ENCODE measurements around the gene SUDS3. TPM values are rescaled to one million over a fixed set of nuclear protein-coding genes. Genes with fewer than 3 reads are reported as not detected.

The SUDS3 gene, protein sequence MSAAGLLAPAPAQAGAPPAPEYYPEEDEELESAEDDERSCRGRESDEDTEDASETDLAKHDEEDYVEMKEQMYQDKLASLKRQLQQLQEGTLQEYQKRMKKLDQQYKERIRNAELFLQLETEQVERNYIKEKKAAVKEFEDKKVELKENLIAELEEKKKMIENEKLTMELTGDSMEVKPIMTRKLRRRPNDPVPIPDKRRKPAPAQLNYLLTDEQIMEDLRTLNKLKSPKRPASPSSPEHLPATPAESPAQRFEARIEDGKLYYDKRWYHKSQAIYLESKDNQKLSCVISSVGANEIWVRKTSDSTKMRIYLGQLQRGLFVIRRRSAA
- polyA plus RNA-seq (23.5 to 32.4 TPM (median 27.1 TPM) in 3 replicates), polyA minus RNA-seq (23.0 to 39.6 TPM (median 24.6 TPM) in 3 replicates)
- 32.0 TPM for polyA plus RNA-seq (2011; ENCODE audit: low read depth)
- polyA plus RNA-seq (2011; cell fraction: cytosol; rRNA removed): 19.7 and 27.9 TPM in 2 replicates
- 29.8 and 32.0 TPM in 2 replicates for polyA plus RNA-seq (2011; cell fraction: nucleus; rRNA removed)
- polyA plus RNA-seq (2012; ENCODE audit: low replicate concordance): 15.3 and 19.1 TPM in 2 replicates
- 23.2 TPM for polyA minus RNA-seq (2011; cell fraction: cytosol; rRNA and poly(A)+ RNA removed)
- 16.6 and 33.3 TPM in 2 replicates for polyA minus RNA-seq (2011; cell fraction: nucleus; rRNA and poly(A)+ RNA removed)

DNA sequence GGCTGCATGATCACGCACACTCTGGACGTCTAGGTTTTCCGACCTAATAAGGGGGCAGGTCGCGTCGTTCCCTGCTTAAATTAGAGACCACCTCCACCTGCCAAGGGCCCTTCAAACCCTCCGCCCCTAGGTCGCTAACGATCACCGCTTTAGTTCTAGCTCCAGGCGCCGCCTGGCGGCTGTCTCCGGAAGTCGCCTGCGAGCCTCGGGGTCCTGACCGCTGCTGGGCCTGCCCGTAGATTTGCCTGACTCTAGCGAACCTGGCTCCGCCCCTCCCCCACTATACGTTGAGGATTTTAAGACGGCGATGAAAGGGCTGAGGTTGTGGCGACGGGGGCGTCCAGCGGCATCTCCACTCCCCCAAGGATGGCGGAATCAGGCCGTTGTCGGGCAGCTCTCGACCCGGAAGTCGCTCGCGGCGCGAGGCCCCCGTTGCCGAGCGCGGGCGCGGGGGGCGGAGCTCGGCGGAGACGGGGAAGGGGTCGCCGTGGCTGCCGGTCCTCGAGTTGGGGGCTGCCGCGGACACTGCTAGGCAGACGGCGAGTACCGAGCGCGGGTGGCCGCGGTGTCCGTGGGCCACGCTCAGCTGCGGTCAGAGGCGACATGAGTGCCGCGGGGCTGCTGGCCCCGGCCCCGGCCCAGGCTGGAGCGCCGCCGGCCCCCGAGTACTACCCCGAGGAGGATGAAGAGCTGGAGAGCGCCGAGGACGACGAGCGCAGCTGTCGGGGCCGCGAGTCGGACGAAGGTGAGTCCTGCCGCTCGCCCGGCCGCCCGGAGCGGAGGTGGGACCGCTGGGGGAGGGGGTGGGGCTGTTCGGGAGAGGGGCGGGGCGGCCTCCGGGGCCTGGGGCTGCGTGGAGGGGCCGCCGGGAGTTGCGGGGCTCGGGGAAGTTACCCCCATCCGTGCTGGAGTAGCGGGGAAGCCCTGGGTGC, at the start of gene SUDS3:
TSS of gene SUDS3 (plus strand) at position 467 of the 932 bp plus-strand sequence. CDS start at position 604, 137 bp downstream.
- dilution Hi-C loops (cut with MboI; ENCODE audit: extremely low pct_ligation_motif_present, low sequenced_read_pairs): no loop called here
- no peak for FAIRE-seq
- no peaks in the 10 kb centered on the region for H3K9me1 ChIP-seq (ENCODE audit: control insufficient read depth, extremely low read depth, insufficient read depth, low read length)

DNA sequence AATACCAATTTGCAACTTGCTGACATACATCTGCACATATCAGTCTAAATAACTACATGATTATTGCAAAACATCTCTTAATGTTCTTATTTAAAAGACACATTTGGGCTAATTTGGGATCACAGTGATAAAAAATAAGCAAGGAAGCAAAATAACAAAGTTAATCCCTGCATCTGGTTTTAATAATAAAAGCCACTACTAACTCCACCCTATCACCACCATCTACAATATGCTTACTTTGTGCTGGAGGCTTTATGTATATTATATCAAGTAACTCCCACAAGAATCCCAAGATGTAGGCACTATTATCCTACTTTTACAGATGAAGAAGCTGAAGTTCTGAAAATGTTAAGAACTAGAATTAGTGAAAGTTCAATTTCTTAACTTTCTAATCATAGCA, 49.4 kb upstream of the SUDS3 start:
- no peak for FAIRE-seq
- no peak overlapping the region for H3K4me3 ChIP-seq (ENCODE audit: control insufficient read depth in 2 of 3, extremely low read depth in 1 of 3, insufficient read depth in 2 of 3, low read depth in 1 of 3, low read length in 3 of 3)
- no peak for DNase-seq (ENCODE audit: low read depth, low spot score)
- peaks cover 7% of the 10 kb centered on the region for H3K4me1 ChIP-seq (ENCODE audit: control insufficient read depth, extremely low read depth, insufficient read depth, low read length)
- H3K79me2 ChIP-seq (ENCODE audit: control insufficient read depth, insufficient read depth, low read length): peaks cover 15% of the 10 kb centered on the region
- no peaks in the 10 kb centered on the region for H3K9me3 ChIP-seq (ENCODE audit: control insufficient read depth, low read depth, low read length)
- no peaks in the 10 kb centered on the region for H3K9me1 ChIP-seq (ENCODE audit: control insufficient read depth, extremely low read depth, insufficient read depth, low read length)
- no peak overlapping the region for H3K9ac ChIP-seq (ENCODE audit: control insufficient read depth, extremely low read depth, insufficient read depth, low read length)
- no peaks in the 10 kb centered on the region for H4K20me1 ChIP-seq (ENCODE audit: control insufficient read depth, extremely low read depth, insufficient read depth, low read length)
- no peak for TF ChIP-seq EZH2 (IDR thresholded peaks at IDR 0.05; ENCODE audit: low read length)
- TF ChIP-seq, protein P1, sequence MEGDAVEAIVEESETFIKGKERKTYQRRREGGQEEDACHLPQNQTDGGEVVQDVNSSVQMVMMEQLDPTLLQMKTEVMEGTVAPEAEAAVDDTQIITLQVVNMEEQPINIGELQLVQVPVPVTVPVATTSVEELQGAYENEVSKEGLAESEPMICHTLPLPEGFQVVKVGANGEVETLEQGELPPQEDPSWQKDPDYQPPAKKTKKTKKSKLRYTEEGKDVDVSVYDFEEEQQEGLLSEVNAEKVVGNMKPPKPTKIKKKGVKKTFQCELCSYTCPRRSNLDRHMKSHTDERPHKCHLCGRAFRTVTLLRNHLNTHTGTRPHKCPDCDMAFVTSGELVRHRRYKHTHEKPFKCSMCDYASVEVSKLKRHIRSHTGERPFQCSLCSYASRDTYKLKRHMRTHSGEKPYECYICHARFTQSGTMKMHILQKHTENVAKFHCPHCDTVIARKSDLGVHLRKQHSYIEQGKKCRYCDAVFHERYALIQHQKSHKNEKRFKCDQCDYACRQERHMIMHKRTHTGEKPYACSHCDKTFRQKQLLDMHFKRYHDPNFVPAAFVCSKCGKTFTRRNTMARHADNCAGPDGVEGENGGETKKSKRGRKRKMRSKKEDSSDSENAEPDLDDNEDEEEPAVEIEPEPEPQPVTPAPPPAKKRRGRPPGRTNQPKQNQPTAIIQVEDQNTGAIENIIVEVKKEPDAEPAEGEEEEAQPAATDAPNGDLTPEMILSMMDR (optimal IDR thresholded peaks at IDR 0.05 in 1 of 3, IDR thresholded peaks at IDR 0.05 in 1 of 3, conservative IDR thresholded peaks at IDR 0.05 in 1 of 3; ENCODE audit: extremely low read depth in 1 of 3, insufficient read depth in 2 of 3, low read length in 3 of 3): no peak
- dilution Hi-C loops (cut with MboI; ENCODE audit: extremely low pct_ligation_motif_present, low sequenced_read_pairs): no loop called here
- H3K27me3 ChIP-seq (ENCODE audit: control insufficient read depth, extremely low read depth, insufficient read depth, low read length): no peaks in the 10 kb centered on the region
- H2AFZ ChIP-seq (ENCODE audit: control insufficient read depth, low read length): no peak overlapping the region
- H3K36me3 ChIP-seq (ENCODE audit: control insufficient read depth in 2 of 2, extremely low read depth in 1 of 2, insufficient read depth in 2 of 2, low read length in 2 of 2): no peaks in the 10 kb centered on the region
- H3K4me2 ChIP-seq (ENCODE audit: control insufficient read depth, extremely low read depth, insufficient read depth, low read depth, low read length): no peak overlapping the region
- H3K27ac ChIP-seq (ENCODE audit: control insufficient read depth, insufficient read depth, low read length): no peak overlapping the region

More for the DNA sequence above, at the start of gene SUDS3:
- H4K20me1 ChIP-seq (ENCODE audit: control insufficient read depth, extremely low read depth, insufficient read depth, low read length): peaks cover 3% of the 10 kb centered on the region
- peak within 1 kb of the TSS; percentile 95 for H2AFZ ChIP-seq (ENCODE audit: control insufficient read depth, low read length)
- no peaks in the 10 kb centered on the region for H3K27me3 ChIP-seq (ENCODE audit: control insufficient read depth, extremely low read depth, insufficient read depth, low read length)
- H3K4me2 ChIP-seq (ENCODE audit: control insufficient read depth, extremely low read depth, insufficient read depth, low read depth, low read length): peak within 1 kb of the TSS; percentile 98
- no peaks in the 10 kb centered on the region for H3K9me3 ChIP-seq (ENCODE audit: control insufficient read depth, low read depth, low read length)
- no peak for DNase-seq (ENCODE audit: low read depth, low spot score)
- H3K4me1 ChIP-seq (ENCODE audit: control insufficient read depth, extremely low read depth, insufficient read depth, low read length): peaks cover 27% of the 10 kb centered on the region
- peaks cover 48% of the 10 kb centered on the region for H3K79me2 ChIP-seq (ENCODE audit: control insufficient read depth, insufficient read depth, low read length)
- peaks cover 0 to 6% of the 10 kb centered on the region in 2 experiments for H3K36me3 ChIP-seq (ENCODE audit: control insufficient read depth in 2 of 2, extremely low read depth in 1 of 2, insufficient read depth in 2 of 2, low read length in 2 of 2)
- peak within 1 kb of the TSS; percentile 95 for H3K27ac ChIP-seq (ENCODE audit: control insufficient read depth, insufficient read depth, low read length)
- no peak for TF ChIP-seq EZH2 (IDR thresholded peaks at IDR 0.05; ENCODE audit: low read length)
- TF ChIP-seq, protein P1 (optimal IDR thresholded peaks at IDR 0.05 in 1 of 3, IDR thresholded peaks at IDR 0.05 in 1 of 3, conservative IDR thresholded peaks at IDR 0.05 in 1 of 3; ENCODE audit: extremely low read depth in 1 of 3, insufficient read depth in 2 of 3, low read length in 3 of 3): peak; percentile 89 to 96 (median 94)
- peak within 1 kb of the TSS; percentile 93 for H3K9ac ChIP-seq (ENCODE audit: control insufficient read depth, extremely low read depth, insufficient read depth, low read length)
- H3K4me3 ChIP-seq (ENCODE audit: control insufficient read depth in 2 of 3, extremely low read depth in 1 of 3, insufficient read depth in 2 of 3, low read depth in 1 of 3, low read length in 3 of 3): peak within 1 kb of the TSS; percentile 90 to 94 (median 92)

Data from keratinocyte (primary cell).